ENCODE measurements around the gene TGFBRAP1.
"Not testable (repeated sequence)": the region's sequence is repeated elsewhere in the genome, so short reads cannot be mapped to it uniquely, and the experiment has no call there.

TGFBRAP1 gene

GRCh38 chr2:105357122-105357521 lies 27.6 kb upstream of the TGFBRAP1 start:
- no peak for DNase-seq

- DNase-seq = peak; percentile 45
These were observed 15.3 kb upstream of the TGFBRAP1 start for GRCh38 chr2:105344704-105345345.

- DNase-seq = no peak
These were observed 9.9 kb upstream of the TGFBRAP1 start for GRCh38 chr2:105339414-105339813.

GRCh38 chr2:105338020-105338385 lies 8.5 kb upstream of the TGFBRAP1 start:
- peak; percentile 12 for DNase-seq

GRCh38 chr2:105337122-105338019 lies 7.8 kb upstream of the TGFBRAP1 start, which contains the start of gene C2orf49:
C2orf49 (plus strand) TSS chr2:105337540; CDS start chr2:105337588, 48 bp downstream.
- DNase-seq = peak; percentile 90

GRCh38 chr2:105336786-105337121 lies 7.2 kb upstream of the TGFBRAP1 start:
- DNase-seq = no peak

- no peak for DNase-seq
These were observed 5.9 kb upstream of the TGFBRAP1 start for GRCh38 chr2:105335469-105335868.

- DNase-seq = no peak
These were observed 4.7 kb upstream of the TGFBRAP1 start for GRCh38 chr2:105334211-105334610.

GRCh38 chr2:105330681-105331375 lies 1.3 kb upstream of the TGFBRAP1 start:
- DNase-seq = no peak

GRCh38 chr2:105329197-105329554 lies 359 bp downstream of the TGFBRAP1 start:
- DNase-seq = no peak

- DNase-seq = peak; percentile 42
These were observed 996 bp downstream of the TGFBRAP1 start for GRCh38 chr2:105328281-105329196.

- no peak for DNase-seq
These were observed 1.8 kb downstream of the TGFBRAP1 start for GRCh38 chr2:105327690-105328089.

- DNase-seq = not testable (repeated sequence)
These were observed 2.3 kb downstream of the TGFBRAP1 start for GRCh38 chr2:105327271-105327670.

- DNase-seq = no peak
These were observed 4.1 kb downstream of the TGFBRAP1 start for GRCh38 chr2:105325389-105325963.

GRCh38 chr2:105324732-105325131 lies 4.8 kb downstream of the TGFBRAP1 start:
- DNase-seq = no peak

- DNase-seq = no peak
These were observed 5.4 kb downstream of the TGFBRAP1 start for GRCh38 chr2:105324101-105324500.

GRCh38 chr2:105323111-105323510 lies 6.4 kb downstream of the TGFBRAP1 start:
- DNase-seq = no peak

GRCh38 chr2:105321875-105322646 lies 7.5 kb downstream of the TGFBRAP1 start:
- no peak for DNase-seq

GRCh38 chr2:105320651-105321215 lies 8.8 kb downstream of the TGFBRAP1 start:
- no peak for DNase-seq

- DNase-seq = no peak
These were observed 11.6 kb downstream of the TGFBRAP1 start for GRCh38 chr2:105317937-105318336.

GRCh38 chr2:105315314-105315713 lies 14.2 kb downstream of the TGFBRAP1 start:
- DNase-seq = no peak

Measured in CD4-positive, alpha-beta T cell treated with Interleukin-10 for 1 hour (primary cell).